Loucy (cell line): ENCODE measurements around the gene LRIG1.

Source experiments
- H2AFZ ChIP-seq: fragments of 200-600 bp; sonication (generic); 2 replicates; pipeline ENCODE4 v1.6.0; 2016; ENCODE audit warnings: antibody characterized with exemption, mild to moderate bottlenecking, low read length, moderate library complexity
- H3F3A ChIP-seq: fragments of 200-600 bp; 2 replicates; pipeline ENCODE4 v1.6.0; 2016; ENCODE audit warnings: antibody characterized with exemption, low read depth, mild to moderate bottlenecking
- H3K27me3 ChIP-seq: fragments of 200-600 bp; sonication (generic); 2 replicates; pipeline ENCODE4 v1.6.1; 2014; ENCODE audit warnings: low read length, mild to moderate bottlenecking; ENCODE audit not compliant: insufficient read depth, poor library complexity, severe bottlenecking
- H3K36me3 ChIP-seq: fragments of 200-600 bp; sonication (generic); 2 replicates; pipeline ENCODE4 v1.6.1; 2016; ENCODE audit warnings: low read length; ENCODE audit not compliant: insufficient read depth
- H3K4me1 ChIP-seq: fragments of 200-600 bp; sonication (generic); 2 replicates; pipeline ENCODE4 v1.5.1; 2014; ENCODE audit warnings: low read length, mild to moderate bottlenecking; ENCODE audit not compliant: insufficient read depth, poor library complexity, severe bottlenecking
- H3K4me2 ChIP-seq: fragments of 200-600 bp; sonication (generic); 2 replicates; pipeline ENCODE4 v1.6.0; 2014; ENCODE audit warnings: antibody characterized with exemption, low read length, low read depth, mild to moderate bottlenecking; ENCODE audit not compliant: poor library complexity, severe bottlenecking
- H3K4me3 ChIP-seq: fragments of 200-600 bp; sonication (generic); 2 replicates; pipeline ENCODE4 v1.5.1; 2014; ENCODE audit warnings: low read length, mild to moderate bottlenecking, mixed read lengths; ENCODE audit not compliant: poor library complexity, severe bottlenecking
- H3K79me2 ChIP-seq: fragments of 200-600 bp; sonication (generic); 2 replicates; pipeline ENCODE4 v1.6.1; 2014; ENCODE audit warnings: low read length; ENCODE audit not compliant: insufficient read depth
- H3K9ac ChIP-seq: fragments of 200-600 bp; sonication (generic); 2 replicates; pipeline ENCODE4 v1.6.0; 2014; ENCODE audit warnings: mild to moderate bottlenecking, low read depth, low read length, moderate library complexity; ENCODE audit not compliant: poor library complexity, severe bottlenecking
- H3K9me2 ChIP-seq: fragments of 200-600 bp; sonication (generic); replicated peaks from 2 replicates; pipeline ENCODE4 v1.6.1; 2016; ENCODE audit warnings: low read depth, low read length, mixed read lengths
- H3K9me3 ChIP-seq: fragments of 200-600 bp; sonication (generic); 2 replicates; pipeline ENCODE4 v1.6.1; 2014; ENCODE audit warnings: mild to moderate bottlenecking, antibody characterized with exemption, low read length, low read depth; ENCODE audit not compliant: insufficient read depth
- H4K20me1 ChIP-seq: fragments of 200-600 bp; sonication (generic); 2 replicates; pipeline ENCODE4 v1.6.0; 2014; ENCODE audit warnings: antibody characterized with exemption, low read length, mild to moderate bottlenecking; ENCODE audit not compliant: insufficient read depth, poor library complexity, severe bottlenecking
- EZH2phosphoT487 ChIP-seq: fragments of 200-600 bp; IDR thresholded peaks from 2 replicates; pipeline ENCODE4 v1.6.1; 2018; ENCODE audit warnings: antibody characterized with exemption, mild to moderate bottlenecking, moderate library complexity, borderline replicate concordance
- TF ChIP-seq, protein P1 (sequence below): fragments of 200-600 bp; sonication (generic); conservative IDR thresholded peaks from 2 replicates; pipeline ENCODE4 v1.5.1; 2014; ENCODE audit warnings: mild to moderate bottlenecking, antibody characterized with exemption, low read length

LRIG1 gene

DNA sequence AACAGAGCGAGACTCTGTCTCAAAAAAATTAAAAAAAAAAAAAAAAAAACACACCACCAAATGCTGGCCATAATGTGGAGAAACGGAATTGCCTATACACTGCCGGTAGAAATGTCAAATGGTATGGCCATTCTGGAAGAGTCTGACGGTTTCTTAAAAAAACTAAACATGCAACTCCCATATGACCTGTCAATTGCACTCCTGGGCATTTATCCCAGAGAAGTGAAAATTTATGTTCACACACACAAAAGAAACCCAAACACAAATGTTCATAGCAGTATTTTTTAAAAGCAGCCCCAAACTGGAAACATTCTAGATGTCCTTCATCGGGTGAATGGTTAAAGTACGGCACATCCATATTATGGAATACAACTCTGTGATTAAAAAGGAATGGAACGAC lies 66.1 kb downstream of the LRIG1 start:
- Histone ChIP-seq H3K36me3 (peaks cover 6% of the 10 kb centered on the region; the same call in 1 of the 2 replicates), H3K4me2 (no peak overlapping the region), H3F3A (no peaks in the 10 kb centered on the region), H3K4me1 (peaks cover 75% of the 10 kb centered on the region), H4K20me1 (no peaks in the 10 kb centered on the region), H2AFZ (no peak overlapping the region), H3K9ac (no peak overlapping the region), H3K4me3 (no peak overlapping the region), H3K9me3 (no peaks in the 10 kb centered on the region), H3K9me2 (no peaks in the 10 kb centered on the region), H3K79me2 (peaks cover 94% of the 10 kb centered on the region), H3K27me3 (no peaks in the 10 kb centered on the region)
- TF ChIP-seq EZH2phosphoT487, result no peak
- TF ChIP-seq, protein P1, sequence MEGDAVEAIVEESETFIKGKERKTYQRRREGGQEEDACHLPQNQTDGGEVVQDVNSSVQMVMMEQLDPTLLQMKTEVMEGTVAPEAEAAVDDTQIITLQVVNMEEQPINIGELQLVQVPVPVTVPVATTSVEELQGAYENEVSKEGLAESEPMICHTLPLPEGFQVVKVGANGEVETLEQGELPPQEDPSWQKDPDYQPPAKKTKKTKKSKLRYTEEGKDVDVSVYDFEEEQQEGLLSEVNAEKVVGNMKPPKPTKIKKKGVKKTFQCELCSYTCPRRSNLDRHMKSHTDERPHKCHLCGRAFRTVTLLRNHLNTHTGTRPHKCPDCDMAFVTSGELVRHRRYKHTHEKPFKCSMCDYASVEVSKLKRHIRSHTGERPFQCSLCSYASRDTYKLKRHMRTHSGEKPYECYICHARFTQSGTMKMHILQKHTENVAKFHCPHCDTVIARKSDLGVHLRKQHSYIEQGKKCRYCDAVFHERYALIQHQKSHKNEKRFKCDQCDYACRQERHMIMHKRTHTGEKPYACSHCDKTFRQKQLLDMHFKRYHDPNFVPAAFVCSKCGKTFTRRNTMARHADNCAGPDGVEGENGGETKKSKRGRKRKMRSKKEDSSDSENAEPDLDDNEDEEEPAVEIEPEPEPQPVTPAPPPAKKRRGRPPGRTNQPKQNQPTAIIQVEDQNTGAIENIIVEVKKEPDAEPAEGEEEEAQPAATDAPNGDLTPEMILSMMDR, result no peak

DNA sequence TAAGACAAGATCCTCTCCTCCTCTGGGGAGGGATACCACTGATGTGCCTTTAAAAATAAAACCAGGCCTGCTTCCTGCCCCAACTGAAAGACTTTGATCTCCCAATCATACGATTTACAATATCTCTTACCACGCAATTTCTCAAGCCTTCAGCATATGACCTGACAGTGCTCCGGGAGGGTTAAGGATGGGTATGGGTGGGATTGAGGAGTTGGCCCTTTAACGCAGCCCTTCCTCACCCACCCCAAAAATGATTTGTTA lies 67.4 kb downstream of the LRIG1 start:
- TF ChIP-seq EZH2phosphoT487, result no peak
- Histone ChIP-seq H3K9me2 (no peaks in the 10 kb centered on the region), H3K79me2 (peaks cover 98% of the 10 kb centered on the region), H4K20me1 (peaks cover 2% of the 10 kb centered on the region), H3F3A (no peaks in the 10 kb centered on the region), H3K9ac (peak overlapping the region; percentile 69), H3K4me1 (peaks cover 69% of the 10 kb centered on the region), H3K36me3 (peaks cover 6% of the 10 kb centered on the region; the same call in 1 of the 2 replicates), H3K27me3 (no peaks in the 10 kb centered on the region), H2AFZ (no peak overlapping the region), H3K4me3 (peak overlapping the region; percentile 55), H3K9me3 (no peaks in the 10 kb centered on the region), H3K4me2 (peak overlapping the region; percentile 78)

DNA sequence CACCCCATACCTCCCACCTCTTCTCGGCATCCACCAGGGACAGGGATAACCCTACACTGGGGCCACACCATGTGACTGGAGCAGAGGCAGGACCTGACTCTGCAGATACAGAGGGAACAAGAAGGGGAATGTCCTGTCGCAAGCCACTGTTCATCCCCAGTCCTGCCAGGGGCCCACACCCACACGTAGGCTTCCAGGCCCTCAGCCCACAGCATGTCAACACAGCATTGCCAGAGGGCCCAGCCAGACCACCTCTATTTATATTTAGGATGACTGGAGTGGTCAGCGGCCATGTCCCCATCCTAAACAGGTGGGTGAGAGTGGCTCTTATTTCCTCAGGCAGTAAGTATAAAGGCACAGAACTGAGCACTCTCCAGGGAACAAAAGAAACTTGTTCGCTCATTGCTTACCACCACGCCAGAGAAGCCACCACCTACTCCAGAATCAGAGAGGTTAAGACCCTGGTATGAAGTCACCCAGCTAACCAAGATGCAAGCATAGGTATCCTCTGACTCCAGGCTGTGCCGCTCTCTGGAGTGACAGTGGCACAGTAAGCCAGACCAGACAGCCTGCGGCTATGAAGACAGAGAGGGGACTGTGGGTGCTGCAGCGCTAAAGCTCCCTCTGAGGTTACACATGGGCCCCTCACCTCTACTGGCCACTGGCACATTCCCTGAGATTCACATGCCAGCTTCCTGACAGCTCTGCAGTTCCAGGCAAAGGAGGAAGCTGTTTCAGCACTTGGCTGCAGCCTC lies 67.9 kb downstream of the LRIG1 start:
- Histone ChIP-seq H3K27me3 (no peaks in the 10 kb centered on the region), H3K9ac (peak overlapping the region; percentile 69), H2AFZ (no peak overlapping the region), H3K9me2 (no peaks in the 10 kb centered on the region), H3K9me3 (no peaks in the 10 kb centered on the region), H3K4me2 (peak overlapping the region; percentile 78), H3K36me3 (peaks cover 6% of the 10 kb centered on the region; the same call in 1 of the 2 replicates), H3F3A (no peaks in the 10 kb centered on the region), H3K4me3 (peak overlapping the region; percentile 55), H4K20me1 (peaks cover 5% of the 10 kb centered on the region), H3K4me1 (peaks cover 66% of the 10 kb centered on the region), H3K79me2 (peaks cover 98% of the 10 kb centered on the region)
- no peak for TF ChIP-seq EZH2phosphoT487
- TF ChIP-seq, protein P1, result no peak
